GM12878 (cell line): ENCODE results near the gene METAP2. TPM values are rescaled to one million over a fixed set of nuclear protein-coding genes. Genes with fewer than 3 reads are reported as not detected.
A peak's percentile ranks its signal among the peaks of the same experiment; 100 is the strongest.

Experiments used
- ATAC-seq: fragments of 200-7000 bp; cut with Tn5 transposase; 3 replicates; pipeline ENCODE4 v1.9.1; 2020; ENCODE audit warnings: mild to moderate bottlenecking, moderate library complexity
- Bru-seq: library from RNA; stranded (reverse); fragments of 400-500 nt; gene quantifications from one replicate; lab custom pipeline; 2021; lab: Mats Ljungman, UMichigan
- BruChase-seq, 2 experiments: library from RNA; stranded (reverse); fragments of 400-500 nt; gene quantifications; one replicate each; lab custom pipeline; 2021; lab: Mats Ljungman, UMichigan
- BruUV-seq: library from RNA; stranded (reverse); fragments of 400-500 nt; replicated peaks from 2 replicates; lab custom pipeline; 2021; lab: Mats Ljungman, UMichigan
- CTCF ChIA-PET: fragments of 300-600 bp; sonication (Branson Sonifier 250); formaldehyde crosslinking; extraction: SDS; loops from one replicate; lab custom pipeline; 2021; ENCODE audit warnings: inconsistent platforms; lab: Yijun Ruan, JAX
- POLR2A ChIA-PET: fragments of 350-600 bp; formaldehyde crosslinking; extraction: SDS; loops from one replicate; lab custom pipeline; 2021; ENCODE audit warnings: inconsistent platforms; lab: Charles Lee
- RAD21 ChIA-PET: fragments of 300-600 bp; sonication (Branson Sonifier 250); formaldehyde crosslinking; loops from one replicate; lab custom pipeline; 2023; ENCODE audit warnings: antibody characterized with exemption; ENCODE audit not compliant: unreplicated experiment; lab: Charles Lee
- SMC1A ChIA-PET: fragments of 300-600 bp; sonication (Branson Sonifier 250); formaldehyde crosslinking; loops from one replicate; lab custom pipeline; 2023; ENCODE audit not compliant: unreplicated experiment, uncharacterized antibody; lab: Charles Lee
- DNase-seq: peaks from one replicate; pipeline ENCODE4 v3.0.0-alpha.2; 2011; ENCODE audit warnings: low read depth, low spot score
- FAIRE-seq: peaks from 3 replicates; lab custom pipeline; 2011; peaks lifted over from hg19 to GRCh38; lab: Jason Lieb, UNC
- H2AFZ ChIP-seq: 2 replicates; pipeline ENCODE4 v1.6.0; 2011; ENCODE audit warnings: low read depth, low read length, control low read depth; ENCODE audit not compliant: control insufficient read depth
- H3K27ac ChIP-seq: 2 replicates; pipeline ENCODE4 v1.5.1; 2011; ENCODE audit warnings: control low read depth; ENCODE audit not compliant: control insufficient read depth, insufficient read depth
- H3K27me3 ChIP-seq, 2 experiments: replicated peaks in 1 of 2; 2 replicates each; pipeline versions ENCODE4 v1.6.0 to v1.6.1; 2011; ENCODE audit warnings: low read length in 1 of 2; ENCODE audit not compliant: control insufficient read depth in 2 of 2, insufficient read depth in 2 of 2
- H3K36me3 ChIP-seq, 2 experiments: 2 replicates each; pipeline ENCODE4 v1.5.1; 2011; ENCODE audit warnings: low read length in 1 of 2; ENCODE audit not compliant: control insufficient read depth in 2 of 2, insufficient read depth in 2 of 2
- H3K4me1 ChIP-seq: 2 replicates; pipeline ENCODE4 v1.6.1; 2011; ENCODE audit warnings: mild to moderate bottlenecking, low read length, moderate library complexity, mixed read lengths; ENCODE audit not compliant: control insufficient read depth, insufficient read depth
- H3K4me2 ChIP-seq: 2 replicates; pipeline ENCODE4 v1.6.0; 2011; ENCODE audit warnings: control low read depth; ENCODE audit not compliant: control insufficient read depth, insufficient read depth
- H3K4me3 ChIP-seq: fragments of 200-600 bp; sonication (generic); 2 replicates; pipeline ENCODE4 v1.5.1; 2016
- H3K79me2 ChIP-seq: 2 replicates; pipeline ENCODE4 v1.6.0; 2011; ENCODE audit warnings: low read length; ENCODE audit not compliant: control insufficient read depth, insufficient read depth
- H3K9ac ChIP-seq: 2 replicates; pipeline ENCODE4 v1.8.0; 2011; ENCODE audit warnings: low read length, control low read depth, mixed read lengths; ENCODE audit not compliant: control insufficient read depth, insufficient read depth
- H3K9me3 ChIP-seq: replicated peaks from 3 replicates; pipeline ENCODE4 v1.5.1; 2011; ENCODE audit warnings: mild to moderate bottlenecking, low read length; ENCODE audit not compliant: control insufficient read depth, insufficient read depth
- H4K20me1 ChIP-seq: 2 replicates; pipeline ENCODE4 v1.6.0; 2011; ENCODE audit not compliant: control insufficient read depth, insufficient read depth
- ASH2L ChIP-seq: fragments of 300-600, 200-600 bp; sonication (generic); IDR thresholded peaks from 2 replicates; pipeline ENCODE4 v1.6.1; 2017; ENCODE audit warnings: low read depth, mild to moderate bottlenecking, borderline replicate concordance
- BCL3 ChIP-seq: IDR thresholded peaks from 2 replicates; pipeline ENCODE4 v1.6.1; 2011; ENCODE audit warnings: borderline replicate concordance, low read depth, mild to moderate bottlenecking, moderate library complexity, low read length; ENCODE audit not compliant: insufficient read depth, poor library complexity, severe bottlenecking
- FOXM1 ChIP-seq: IDR thresholded peaks from 2 replicates; pipeline ENCODE4 v1.6.1; 2012; ENCODE audit warnings: low read depth, mild to moderate bottlenecking, inconsistent platforms, low read length, moderate library complexity
- MTA2 ChIP-seq: fragments of 450-650 bp; IDR thresholded peaks from 2 replicates; pipeline ENCODE4 v1.6.1; 2016; ENCODE audit warnings: low read depth, mild to moderate bottlenecking, moderate library complexity
- NBN ChIP-seq: fragments of 450-650 bp; IDR thresholded peaks from 2 replicates; pipeline ENCODE4 v1.6.1; 2016
- SIX5 ChIP-seq: IDR thresholded peaks from 2 replicates; pipeline ENCODE4 v1.6.1; 2011; ENCODE audit warnings: mild to moderate bottlenecking, low read depth, low read length, moderate library complexity; ENCODE audit not compliant: severe bottlenecking
- SMARCA5 ChIP-seq: fragments of 450-650 bp; IDR thresholded peaks from 2 replicates; pipeline ENCODE4 v1.6.1; 2017; ENCODE audit warnings: mild to moderate bottlenecking
- ZNF687 ChIP-seq: fragments of 450-650 bp; IDR thresholded peaks from 2 replicates; pipeline ENCODE4 v1.6.1; 2017; ENCODE audit warnings: mild to moderate bottlenecking, moderate library complexity
- WGBS: methylation state at CpG from one replicate; pipeline ENCODE4 v1.1.6; 2016; ENCODE audit warnings: low lambda C conversion rate; ENCODE audit not compliant: insufficient replicate concordance, insufficient coverage; ENCODE audit errors: missing lambda C conversion rate; 5-methylcytosine and 5-hydroxymethylcytosine counted together
- in situ Hi-C: fragments of 300-500 bp; cut with MboI; formaldehyde crosslinking; loops from 9 replicates; pipeline ENCODE4 v1.14.3; 2018; ENCODE audit warnings: mixed read lengths
- intact Hi-C: fragments of 100-400 bp; cut with micrococcal nuclease; formaldehyde crosslinking; loops from one replicate; pipeline ENCODE4 v1.14.2; 2022; ENCODE audit not compliant: unreplicated experiment
- long read RNA-seq, 2 experiments: library from polyadenylated mRNA; unstranded; transcript quantifications; one replicate each; pipeline ENCODE4 v2.0.0, GENCODE V29; 2019 to 2020
- polyA minus RNA-seq, 3 experiments: library from RNA; depleted of rRNA, polyadenylated mRNA; stranded (reverse); fragments of >200 nt; gene quantifications; 2 replicates each; pipeline ENCODE4 v1.2.3, GENCODE V29; 2011
- polyA plus RNA-seq, 11 experiments: library from polyadenylated mRNA; depleted of rRNA in 4 of 11; unstranded in 6 of 11; stranded (reverse) in 5 of 11; fragments of >200 nt; fragmentation: Nextera tagmentation in 4 of 11; fragmentation: Illumina TruSeq in 1 of 11; extraction: Ambion mirVana in 4 of 11; extraction: Trizol in 1 of 11; gene quantifications; 1 replicate in 1 of 11; 2 replicates in 10 of 11; pipeline versions ENCODE4 v1.2.1 to v1.2.3, GENCODE V29; 2011 to 2016; ENCODE audit warnings: inconsistent platforms in 2 of 11, missing spikeins in 2 of 11, low read depth in 1 of 11
- total RNA-seq, 4 experiments: library from RNA; depleted of rRNA in 3 of 4; stranded (reverse); fragments of >200 nt in 3 of 4; fragmentation: Illumina TruSeq in 1 of 4; extraction: Trizol in 1 of 4; gene quantifications; 2 replicates each; pipeline versions ENCODE4 v1.2.1 to v1.2.3, GENCODE V29; 2013 to 2021

The METAP2 gene
- total RNA-seq (2013; cell fraction: nucleolus; rRNA removed) = 62.9 and 87.7 TPM in 2 replicates
- total RNA-seq (2014; rRNA removed) (64.4 and 77.7 TPM in 2 replicates), total RNA-seq (2014; rRNA removed; fragmentation: Illumina TruSeq; extraction: Trizol) (123 and 125 TPM in 2 replicates), total RNA-seq (2021) (73.4 and 79.6 TPM in 2 replicates), polyA plus RNA-seq (2011; rRNA removed) (97.7 and 152 TPM in 2 replicates), polyA plus RNA-seq (2014; fragmentation: Illumina TruSeq; extraction: Trizol) (132 and 152 TPM in 2 replicates), polyA plus RNA-seq (2014; fragmentation: Nextera tagmentation; extraction: Ambion mirVana) (10 to 100 TPM; 50.7 to 83.6 TPM), polyA plus RNA-seq (2014; rRNA removed) (57.7 and 68.2 TPM in 2 replicates), polyA plus RNA-seq (2016; fragmentation: Nextera tagmentation; extraction: Ambion mirVana) (10 to 100 TPM; 58.4 to 59.2 TPM), polyA minus RNA-seq (2011; rRNA and poly(A)+ RNA removed) (27.0 and 49.3 TPM in 2 replicates), Bru-seq, nascent RNA (percentile 91 among the genes with signal in this experiment), BruChase-seq, experiment 1, labeled RNA remaining after a 6-hour chase (percentile 89 among the genes with signal in this experiment), BruChase-seq, experiment 2, labeled RNA remaining after a 2-hour chase (percentile 90 among the genes with signal in this experiment)
- 57.3 TPM for polyA plus RNA-seq (2011; ENCODE audit: low read depth)
- 35.6 and 35.9 TPM in 2 replicates for polyA plus RNA-seq (2011; cell fraction: cytosol; rRNA removed)
- polyA plus RNA-seq (2011; cell fraction: nucleus; rRNA removed) = 21.2 and 26.7 TPM in 2 replicates
- 71.0 and 78.0 TPM in 2 replicates for polyA plus RNA-seq (2012)
- 15.2 and 16.5 TPM in 2 replicates for polyA minus RNA-seq (2011; cell fraction: cytosol; rRNA and poly(A)+ RNA removed)
- 5.8 and 27.1 TPM in 2 replicates for polyA minus RNA-seq (2011; cell fraction: nucleus; rRNA and poly(A)+ RNA removed)
- long read RNA-seq, experiment 1, transcript METAP2-210 (11 exons, 1,874 nt) = minor isoform, 13 of 102 reads
- long read RNA-seq, experiment 1, transcript METAP2-202 (11 exons, 3,601 nt) = major isoform, 71 of 102 reads
- long read RNA-seq, experiment 1, partial matches to known transcripts = 15 of 102 reads
- long read RNA-seq, experiment 1, other reads (novel, unspliced or antisense) = 3 of 102 reads
- long read RNA-seq, experiment 2, transcript METAP2-202 (11 exons, 3,601 nt) = major isoform, 99 of 176 reads
- long read RNA-seq, experiment 2, transcript METAP2-210 (11 exons, 1,874 nt) = minor isoform, 33 of 176 reads
- long read RNA-seq, experiment 2, partial matches to known transcripts = 27 of 176 reads
- long read RNA-seq, experiment 2, other reads (novel, unspliced or antisense) = 13 of 176 reads

DNA sequence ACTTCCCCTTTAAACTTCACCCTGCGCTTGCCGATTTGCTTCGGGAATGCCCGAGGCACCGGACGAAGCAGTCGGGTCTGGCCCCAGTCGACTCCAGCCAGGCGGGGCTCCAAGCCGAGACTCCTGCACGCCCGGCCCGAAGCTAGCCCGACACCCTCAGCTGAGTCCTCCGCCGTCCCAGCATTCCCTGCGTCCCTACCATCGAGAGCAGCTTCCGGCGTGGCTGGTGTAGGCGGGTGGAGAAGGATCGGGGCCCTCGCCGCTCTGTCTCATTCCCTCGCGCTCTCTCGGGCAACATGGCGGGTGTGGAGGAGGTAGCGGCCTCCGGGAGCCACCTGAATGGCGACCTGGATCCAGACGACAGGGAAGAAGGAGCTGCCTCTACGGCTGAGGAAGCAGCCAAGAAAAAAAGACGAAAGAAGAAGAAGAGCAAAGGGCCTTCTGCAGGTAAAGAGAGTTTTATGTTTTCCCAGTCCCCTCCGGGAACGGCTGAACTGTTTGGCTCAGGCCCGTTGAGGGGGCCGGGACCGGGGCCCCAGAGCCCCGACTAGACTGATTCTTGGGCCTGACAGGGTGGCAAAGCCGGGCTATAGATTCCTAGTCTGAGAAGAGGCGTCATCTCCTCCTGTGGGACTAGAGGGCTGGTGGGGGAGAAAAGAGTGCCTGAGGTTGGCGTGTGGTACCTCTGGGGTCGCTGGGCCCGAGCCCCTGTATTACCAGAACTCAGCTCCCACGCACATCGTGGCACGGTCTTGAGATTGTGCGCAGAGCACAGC, at the start of gene METAP2:
Gene METAP2, plus strand, starts transcription at position 269 of the 776 bp plus-strand sequence. Its CDS starts 28 bp downstream, at position 297.
- Histone ChIP-seq H3K4me3 (peak within 1 kb of the TSS; percentile 98), H3K79me2 (peaks cover 51% of the 10 kb centered on the region), H3K9me3 (no peaks in the 10 kb centered on the region), H4K20me1 (no peaks in the 10 kb centered on the region), H3K9ac (peak within 1 kb of the TSS; percentile 99), H3K27ac (peak within 1 kb of the TSS; percentile 87), H2AFZ (peak within 1 kb of the TSS; percentile 90), H3K4me2 (peak within 1 kb of the TSS; percentile 88), H3K4me1 (no peaks in the 10 kb centered on the region), H3K27me3 (no peaks in the 10 kb centered on the region), H3K36me3 (peaks cover 0 to 16% of the 10 kb centered on the region in 2 experiments; a peak in 1 of 4 replicates)
- RAD21 ChIA-PET = interaction anchor here (0.7 to 1.9 kb wide), 7 partner anchors 25 to 1211 kb away, joined by 3 to 9 read pairs (median 5); partner anchors contain the start of genes FGD6, NR2C1 and VEZT
- TSS peak; percentile 76 for BruUV-seq
- peak; percentile 84 for DNase-seq
- FAIRE-seq = peak; percentile 96
- in situ Hi-C loops (no loop called here), intact Hi-C loops (loop anchor here (2.0 kb wide), 2 partner anchors 257 to 357 kb away; partner anchors contain the start of genes FGD6 and VEZT)
- SMC1A ChIA-PET = interaction anchor here (0.5 to 2.4 kb wide), 10 partner anchors 9 to 258 kb away, joined by 3 to 12 read pairs (median 4); partner anchors contain the start of genes FGD6 and VEZT
- WGBS = under 1% methylated on average over 49 of the region's 49 CpGs
- peak; percentile 98 for ATAC-seq
- CTCF ChIA-PET = interaction anchor here (0.9 to 1.6 kb wide), 5 partner anchors 12 to 357 kb away, joined by 3 to 6 read pairs (median 4); no protein-coding TSS in a partner anchor
- POLR2A ChIA-PET = interaction anchor here (0.5 to 1.5 kb wide), 6 partner anchors 9 to 1586 kb away, joined by 3 to 4 read pairs (median 4); partner anchors contain the start of gene FGD6
- TF ChIP-seq MTA2 (no peak), ASH2L (peak; percentile 60; the same call in 1 of the 2 replicates), NBN (peak; percentile 84), ZNF687 (peak; percentile 73), BCL3 (no peak), SIX5 (peak; percentile 26), SMARCA5 (peak; percentile 29; the same call in 1 of the 2 replicates), FOXM1 (no peak)
